GM12878 (cell line): Measurements from ENCODE around the gene TARS3. TPM values are rescaled to one million over a fixed set of nuclear protein-coding genes. Genes with fewer than 3 reads are reported as not detected.
A peak's percentile ranks its signal among the peaks of the same experiment; 100 is the strongest.

Experiments used
- ATAC-seq: fragments of 200-7000 bp; cut with Tn5 transposase; 3 replicates; pipeline ENCODE4 v1.9.1; 2020; ENCODE audit warnings: mild to moderate bottlenecking, moderate library complexity
- BruUV-seq: library from RNA; stranded (reverse); fragments of 400-500 nt; replicated peaks from 2 replicates; lab custom pipeline; 2021; lab: Mats Ljungman, UMichigan
- CTCF ChIA-PET: fragments of 300-600 bp; sonication (Branson Sonifier 250); formaldehyde crosslinking; extraction: SDS; loops from one replicate; lab custom pipeline; 2021; ENCODE audit warnings: inconsistent platforms; lab: Yijun Ruan, JAX
- POLR2A ChIA-PET: fragments of 350-600 bp; formaldehyde crosslinking; extraction: SDS; loops from one replicate; lab custom pipeline; 2021; ENCODE audit warnings: inconsistent platforms; lab: Charles Lee
- RAD21 ChIA-PET: fragments of 300-600 bp; sonication (Branson Sonifier 250); formaldehyde crosslinking; loops from one replicate; lab custom pipeline; 2023; ENCODE audit warnings: antibody characterized with exemption; ENCODE audit not compliant: unreplicated experiment; lab: Charles Lee
- SMC1A ChIA-PET: fragments of 300-600 bp; sonication (Branson Sonifier 250); formaldehyde crosslinking; loops from one replicate; lab custom pipeline; 2023; ENCODE audit not compliant: unreplicated experiment, uncharacterized antibody; lab: Charles Lee
- DNase-seq: peaks from one replicate; pipeline ENCODE4 v3.0.0-alpha.2; 2011; ENCODE audit warnings: low read depth, low spot score
- FAIRE-seq: peaks from 3 replicates; lab custom pipeline; 2011; peaks lifted over from hg19 to GRCh38; lab: Jason Lieb, UNC
- H2AFZ ChIP-seq: 2 replicates; pipeline ENCODE4 v1.6.0; 2011; ENCODE audit warnings: low read depth, low read length, control low read depth; ENCODE audit not compliant: control insufficient read depth
- H3K27ac ChIP-seq: 2 replicates; pipeline ENCODE4 v1.5.1; 2011; ENCODE audit warnings: control low read depth; ENCODE audit not compliant: control insufficient read depth, insufficient read depth
- H3K27me3 ChIP-seq, 2 experiments: replicated peaks in 1 of 2; 2 replicates each; pipeline versions ENCODE4 v1.6.0 to v1.6.1; 2011; ENCODE audit warnings: low read length in 1 of 2; ENCODE audit not compliant: control insufficient read depth in 2 of 2, insufficient read depth in 2 of 2
- H3K36me3 ChIP-seq, 2 experiments: 2 replicates each; pipeline ENCODE4 v1.5.1; 2011; ENCODE audit warnings: low read length in 1 of 2; ENCODE audit not compliant: control insufficient read depth in 2 of 2, insufficient read depth in 2 of 2
- H3K4me1 ChIP-seq: 2 replicates; pipeline ENCODE4 v1.6.1; 2011; ENCODE audit warnings: mild to moderate bottlenecking, low read length, moderate library complexity, mixed read lengths; ENCODE audit not compliant: control insufficient read depth, insufficient read depth
- H3K4me2 ChIP-seq: 2 replicates; pipeline ENCODE4 v1.6.0; 2011; ENCODE audit warnings: control low read depth; ENCODE audit not compliant: control insufficient read depth, insufficient read depth
- H3K4me3 ChIP-seq: fragments of 200-600 bp; sonication (generic); 2 replicates; pipeline ENCODE4 v1.5.1; 2016
- H3K79me2 ChIP-seq: 2 replicates; pipeline ENCODE4 v1.6.0; 2011; ENCODE audit warnings: low read length; ENCODE audit not compliant: control insufficient read depth, insufficient read depth
- H3K9ac ChIP-seq: 2 replicates; pipeline ENCODE4 v1.8.0; 2011; ENCODE audit warnings: low read length, control low read depth, mixed read lengths; ENCODE audit not compliant: control insufficient read depth, insufficient read depth
- H3K9me3 ChIP-seq: replicated peaks from 3 replicates; pipeline ENCODE4 v1.5.1; 2011; ENCODE audit warnings: mild to moderate bottlenecking, low read length; ENCODE audit not compliant: control insufficient read depth, insufficient read depth
- H4K20me1 ChIP-seq: 2 replicates; pipeline ENCODE4 v1.6.0; 2011; ENCODE audit not compliant: control insufficient read depth, insufficient read depth
- BCLAF1 ChIP-seq: fragments of 450-650 bp; IDR thresholded peaks from 2 replicates; pipeline ENCODE4 v1.6.1; 2017; ENCODE audit warnings: antibody characterized with exemption, mild to moderate bottlenecking, moderate library complexity
- E4F1 ChIP-seq: fragments of 450-650 bp; IDR thresholded peaks from 2 replicates; pipeline ENCODE4 v1.6.1; 2018; ENCODE audit warnings: borderline replicate concordance, mild to moderate bottlenecking; ENCODE audit not compliant: partially characterized antibody
- FOS ChIP-seq: IDR thresholded peaks from 3 replicates; pipeline ENCODE4 v1.6.1; 2011; ENCODE audit warnings: borderline replicate concordance; ENCODE audit not compliant: insufficient read length; ENCODE audit errors: extremely low read depth
- GABPA ChIP-seq: IDR thresholded peaks from 2 replicates; pipeline ENCODE4 v1.6.1; 2014; ENCODE audit warnings: antibody characterized with exemption, low read depth, mild to moderate bottlenecking, inconsistent platforms
- GATAD2B ChIP-seq: fragments of 450-650 bp; conservative IDR thresholded peaks from 2 replicates; pipeline ENCODE4 v1.6.1; 2017; ENCODE audit warnings: low read depth, mild to moderate bottlenecking, moderate library complexity
- HSF1 ChIP-seq: fragments of 150-350 bp; IDR thresholded peaks from 2 replicates; pipeline ENCODE4 v1.6.1; 2014; ENCODE audit warnings: mild to moderate bottlenecking, low read depth, low read length
- IRF5 ChIP-seq: fragments of 450-650 bp; IDR thresholded peaks from 2 replicates; pipeline ENCODE4 v1.6.1; 2017; ENCODE audit warnings: borderline replicate concordance
- JUND ChIP-seq: IDR thresholded peaks from 2 replicates; pipeline ENCODE4 v1.6.1; 2012; ENCODE audit warnings: low read depth, mild to moderate bottlenecking, low read length, improper control_type of control experiment, moderate library complexity
- MEF2A ChIP-seq: IDR thresholded peaks from 2 replicates; pipeline ENCODE4 v1.6.1; 2011; ENCODE audit warnings: low read depth, mild to moderate bottlenecking, low read length, moderate library complexity; ENCODE audit not compliant: insufficient read depth
- NR2C2 ChIP-seq: IDR thresholded peaks from 2 replicates; pipeline ENCODE4 v1.6.1; 2011; ENCODE audit warnings: borderline replicate concordance, low read depth; ENCODE audit not compliant: control insufficient read depth, insufficient read length
- POLR2AphosphoS2 ChIP-seq: IDR thresholded peaks from 2 replicates; pipeline ENCODE4 v1.6.1; 2011; ENCODE audit warnings: low read depth, mild to moderate bottlenecking, low read length, improper control_type of control experiment, moderate library complexity
- SREBF2 ChIP-seq: IDR thresholded peaks from 2 replicates; pipeline ENCODE4 v1.6.1; 2012; ENCODE audit warnings: mild to moderate bottlenecking, low read length
- WGBS: methylation state at CpG from one replicate; pipeline ENCODE4 v1.1.6; 2016; ENCODE audit warnings: low lambda C conversion rate; ENCODE audit not compliant: insufficient replicate concordance, insufficient coverage; ENCODE audit errors: missing lambda C conversion rate; 5-methylcytosine and 5-hydroxymethylcytosine counted together
- in situ Hi-C: fragments of 300-500 bp; cut with MboI; formaldehyde crosslinking; loops from 9 replicates; pipeline ENCODE4 v1.14.3; 2018; ENCODE audit warnings: mixed read lengths
- intact Hi-C: fragments of 100-400 bp; cut with micrococcal nuclease; formaldehyde crosslinking; loops from one replicate; pipeline ENCODE4 v1.14.2; 2022; ENCODE audit not compliant: unreplicated experiment
- polyA plus RNA-seq, 11 experiments: library from polyadenylated mRNA; depleted of rRNA in 4 of 11; unstranded in 6 of 11; stranded (reverse) in 5 of 11; fragments of >200 nt; fragmentation: Nextera tagmentation in 4 of 11; fragmentation: Illumina TruSeq in 1 of 11; extraction: Ambion mirVana in 4 of 11; extraction: Trizol in 1 of 11; gene quantifications; 1 replicate in 1 of 11; 2 replicates in 10 of 11; pipeline versions ENCODE4 v1.2.1 to v1.2.3, GENCODE V29; 2011 to 2016; ENCODE audit warnings: inconsistent platforms in 2 of 11, missing spikeins in 2 of 11, low read depth in 1 of 11
- total RNA-seq, 4 experiments: library from RNA; depleted of rRNA in 3 of 4; stranded (reverse); fragments of >200 nt in 3 of 4; fragmentation: Illumina TruSeq in 1 of 4; extraction: Trizol in 1 of 4; gene quantifications; 2 replicates each; pipeline versions ENCODE4 v1.2.1 to v1.2.3, GENCODE V29; 2013 to 2021

TARS3 gene
- total and polyA plus RNA-seq, 10 of the 15 experiments (the other 5 are each of a cell fraction or from before 2014, with no cell fraction given), result 1.4 to 7.8 (median 5.3) TPM

GRCh38 chr15:101650145-101650544 lies 74.1 kb downstream of the TARS3 start:
- Histone ChIP-seq H4K20me1 (no peaks in the 10 kb centered on the region), H3K27me3 (no peaks in the 10 kb centered on the region), H3K4me2 (peak overlapping the region; percentile 88), H3K79me2 (peaks cover 46% of the 10 kb centered on the region), H3K36me3 (peaks cover 1 to 16% of the 10 kb centered on the region in 2 experiments; a peak in 3 of 4 replicates), H3K4me3 (peak overlapping the region; percentile 83; the same call in 1 of the 2 replicates), H3K9ac (peak overlapping the region; percentile 14; the same call in 1 of the 2 replicates), H3K27ac (no peak overlapping the region), H3K4me1 (peaks cover 20% of the 10 kb centered on the region), H3K9me3 (no peaks in the 10 kb centered on the region), H2AFZ (no peak overlapping the region)
- intact Hi-C loops (loop anchor here (5.0 kb wide), 2 partner anchors 373 to 1048 kb away; partner anchors contain the start of genes ASB7, LINS1 and SELENOS), in situ Hi-C loops (no loop called here)
- ATAC-seq (no peak), FAIRE-seq (no peak), DNase-seq (no peak)
- ChIA-PET CTCF (interaction anchor here (0.7 to 2.6 kb wide), 3 partner anchors 9 to 387 kb away, joined by 3 to 23 read pairs (median 4); no protein-coding TSS in a partner anchor), RAD21 (interaction anchor here (1.5 to 1.8 kb wide), 2 partner anchors 9 to 73 kb away, joined by 4 to 8 read pairs; no protein-coding TSS in a partner anchor), SMC1A (interaction anchor here (0.9 to 1.4 kb wide), 5 partner anchors 9 to 407 kb away, joined by 3 to 5 read pairs (median 4); no protein-coding TSS in a partner anchor), POLR2A (interaction anchor here (0.8 kb wide), 1 partner anchor 374 kb away, joined by 4 read pairs; no protein-coding TSS in a partner anchor)
- WGBS, result 84% methylated on average over 5 of the region's 5 CpGs
- no TSS peak for BruUV-seq
- no peak for TF ChIP-seq POLR2AphosphoS2
- TF ChIP-seq GATAD2B, result no peak
- TF ChIP-seq JUND, result no peak
- no peak for TF ChIP-seq FOS
- no peak for TF ChIP-seq MEF2A
- TF ChIP-seq E4F1, result no peak
- TF ChIP-seq HSF1, result no peak
- no peak for TF ChIP-seq IRF5
- no peak for TF ChIP-seq GABPA
- TF ChIP-seq NR2C2, result no peak
- TF ChIP-seq SREBF2, result no peak
- no peak for TF ChIP-seq BCLAF1
